Heart right ventricle (tissue), 16 donors: ENCODE measurements around the gene CD40LG. TPM values are rescaled to one million over a fixed set of nuclear protein-coding genes. Genes with fewer than 3 reads are reported as not detected.

Source experiments
- ATAC-seq, 8 donors: fragments of 200-7000 bp; cut with Tn5 transposase; one replicate each; pipeline ENCODE4 v1.9.1; 2020; ENCODE audit warnings: mild to moderate bottlenecking in 8 of 8, moderate library complexity in 8 of 8, moderate number of reproducible peaks in 1 of 8
- DNase-seq, 2 donors: peaks; one replicate each; pipeline ENCODE4 v3.0.0-alpha.2; 2020
- H3K27ac ChIP-seq, 10 donors: fragments of 200-600 bp; sonication (generic) in 2 of 10; one replicate each; pipeline versions ENCODE4 v1.5.0 to v1.8.0; 2020 to 2022; ENCODE audit warnings: mild to moderate bottlenecking in 3 of 10
- H3K27me3 ChIP-seq, 7 donors: fragments of 200-600 bp; one replicate each; pipeline ENCODE4 v1.8.0; 2021 to 2022; ENCODE audit warnings: mild to moderate bottlenecking in 2 of 7
- H3K36me3 ChIP-seq, 9 donors: fragments of 200-600 bp; sonication (generic) in 1 of 9; one replicate each; pipeline versions ENCODE4 v1.5.0 to v1.8.0; 2020 to 2022; ENCODE audit warnings: mild to moderate bottlenecking in 2 of 9
- H3K4me1 ChIP-seq, 9 donors: fragments of 200-600 bp; sonication (generic) in 1 of 9; one replicate each; pipeline versions ENCODE4 v1.5.0 to v1.8.0; 2020 to 2022; ENCODE audit warnings: mild to moderate bottlenecking in 4 of 9
- H3K4me3 ChIP-seq, 10 donors: fragments of 200-600 bp; sonication (generic) in 2 of 10; one replicate each; pipeline versions ENCODE4 v1.5.0 to v1.8.0; 2020 to 2022; ENCODE audit warnings: mild to moderate bottlenecking in 7 of 10, moderate library complexity in 2 of 10
- H3K9me3 ChIP-seq, 11 donors: fragments of 200-600 bp in 10 of 11; sonication (generic) in 2 of 11; one replicate each; pipeline versions ENCODE4 v1.5.0 to v1.8.0; 2013 to 2022; ENCODE audit warnings: mild to moderate bottlenecking in 2 of 11, control low read depth in 1 of 11, moderate library complexity in 1 of 11
- WGBS, 2 donors: extraction: QIAGEN DNeasy Blood & Tissue Kit; methylation state at CpG; one replicate each; pipeline ENCODE4 v1.1.7; 2013; ENCODE audit warnings: inconsistent platforms in 1 of 2; 5-methylcytosine and 5-hydroxymethylcytosine counted together
- intact Hi-C, 10 donors: fragments of 100-400 bp; cut with DNase I; formaldehyde crosslinking; loops; one replicate each; pipeline versions ENCODE4 v1.11.1 to v1.14.2; 2022
- polyA plus RNA-seq, 2 donors: library from polyadenylated mRNA; stranded (reverse); fragments of 200-250 nt; gene quantifications; one replicate each; pipeline ENCODE4 v1.2.3, GENCODE V29; 2013
- total RNA-seq, 10 donors: library from RNA; stranded (reverse); fragmentation: NEBNext Ultra II Directional in 3 of 10; extraction: Animal tissue kit (Norgen Biotek cat#: 25700) in 3 of 10; gene quantifications; one replicate each; pipeline versions ENCODE4 v1.2.1 to v1.2.4, GENCODE V29; 2021 to 2023
- TF ChIP-seq, protein P1 (sequence below), 9 donors: fragments of 200-600 bp; sonication (generic) in 2 of 9; IDR thresholded peaks; one replicate each; pipeline versions ENCODE4 v1.5.0 to v1.8.0; 2021 to 2022; ENCODE audit warnings: antibody characterized with exemption in 9 of 9, mild to moderate bottlenecking in 5 of 9, moderate library complexity in 1 of 9
- donor health status: Arrhythmogenic right ventricular cardiomyopathy.
- donor health status: ischemic (EF 13 %, LVEDD 7.1; RV severe dilation, severe dysfunction).
- donor health status: healthy with polysubstance abuse.
- donor health status: DM: no; HTN: yes; CAD: no.
- donor health status: DM: no; HTN: no; CAD: no.
- donor health status: ischemic (EF 25% LVEDD 6.9; RV normal size, moderate dysfunction).
- donor health status: ischemic (EF 25% LVEDD 5.7; RV mildly dilated, moderate dysfunction).
- donor health status: healthy.
- donor health status: DM: yes; HTN: yes; CAD: no.
- donor health status: Ischemic cardiomyopathy.
- donor health status: ischemic (EF 35%, LVEDD 5.7; RV mildly dilated, moderate dysfunction).
- donor health status: nonischemic (EF 11% LVEDD 7.7; RV severe dilation, severe dysfunction).
- donor health status: DM: yes; HTN: yes; CAD: no.
- donor health status: PGD.
- donor health status: ischemic (EF 29% LVEDD 5.4; RV normal size, mild dysfunction).
- donor health status: nonischemic (EF 23%, LVEDD 6.1; RV moderate dilation, normal function).

The CD40LG gene
- total and polyA plus RNA-seq, 12 donors: 0.06 to 0.67 (median 0.24) TPM; not detected in 7

DNA sequence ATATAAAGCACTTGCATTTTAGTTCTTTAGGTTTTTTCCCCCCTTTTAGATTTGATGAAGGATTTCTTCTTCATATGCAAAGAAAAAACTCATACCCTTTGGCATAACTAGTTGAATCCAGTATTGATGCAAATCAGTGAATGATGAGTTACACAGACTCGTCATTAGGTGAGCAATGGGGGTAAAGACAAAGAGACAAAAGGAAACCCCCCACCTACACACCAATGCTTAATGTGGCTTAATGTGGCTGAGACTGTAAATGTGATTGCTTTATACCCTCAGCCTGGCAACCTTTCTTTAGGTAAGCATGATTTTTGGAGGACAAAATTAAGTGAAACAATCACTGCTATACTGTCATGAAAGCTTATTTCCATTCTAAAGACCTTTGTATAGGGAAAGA lies 39.5 kb downstream of the CD40LG start:
- Histone ChIP-seq H3K4me3 (no peak overlapping the region), H3K27ac (no peak overlapping the region), H3K27me3 (peaks cover 0 to 35% (median 0%) of the 10 kb centered on the region in 7 donors), H3K4me1 (no peaks in the 10 kb centered on the region), H3K9me3 (no peaks in the 10 kb centered on the region), H3K36me3 (peaks cover 0 to 76% (median under 1%) of the 10 kb centered on the region in 9 donors)
- DNase-seq (no peak), ATAC-seq (no peak)
- 77 to 90% methylated on average over 1 of the region's 1 CpG for WGBS, 2 donors
- TF ChIP-seq, protein P1, sequence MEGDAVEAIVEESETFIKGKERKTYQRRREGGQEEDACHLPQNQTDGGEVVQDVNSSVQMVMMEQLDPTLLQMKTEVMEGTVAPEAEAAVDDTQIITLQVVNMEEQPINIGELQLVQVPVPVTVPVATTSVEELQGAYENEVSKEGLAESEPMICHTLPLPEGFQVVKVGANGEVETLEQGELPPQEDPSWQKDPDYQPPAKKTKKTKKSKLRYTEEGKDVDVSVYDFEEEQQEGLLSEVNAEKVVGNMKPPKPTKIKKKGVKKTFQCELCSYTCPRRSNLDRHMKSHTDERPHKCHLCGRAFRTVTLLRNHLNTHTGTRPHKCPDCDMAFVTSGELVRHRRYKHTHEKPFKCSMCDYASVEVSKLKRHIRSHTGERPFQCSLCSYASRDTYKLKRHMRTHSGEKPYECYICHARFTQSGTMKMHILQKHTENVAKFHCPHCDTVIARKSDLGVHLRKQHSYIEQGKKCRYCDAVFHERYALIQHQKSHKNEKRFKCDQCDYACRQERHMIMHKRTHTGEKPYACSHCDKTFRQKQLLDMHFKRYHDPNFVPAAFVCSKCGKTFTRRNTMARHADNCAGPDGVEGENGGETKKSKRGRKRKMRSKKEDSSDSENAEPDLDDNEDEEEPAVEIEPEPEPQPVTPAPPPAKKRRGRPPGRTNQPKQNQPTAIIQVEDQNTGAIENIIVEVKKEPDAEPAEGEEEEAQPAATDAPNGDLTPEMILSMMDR (IDR thresholded peaks at IDR 0.05): no peak
- intact Hi-C loops: no loop called here

DNA sequence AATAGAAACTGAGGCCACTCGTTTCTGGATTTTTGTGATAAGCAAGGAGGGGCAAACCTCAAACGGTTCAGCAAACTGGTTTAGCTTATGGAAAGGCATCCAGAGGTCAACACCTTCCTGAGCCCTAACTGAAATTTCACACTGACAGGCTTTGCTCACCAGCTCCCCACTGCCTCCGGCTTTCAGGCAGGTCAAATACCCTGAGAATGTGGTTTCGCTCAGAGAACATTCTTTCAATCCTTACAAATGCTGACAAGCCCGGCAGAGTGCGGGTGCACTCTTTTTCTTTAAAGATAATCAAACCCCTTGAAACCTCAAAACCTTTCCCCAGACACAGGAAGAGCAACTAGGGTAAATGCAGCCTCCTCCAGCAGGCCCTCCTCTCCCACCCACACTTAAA lies 41.5 kb downstream of the CD40LG start:
- peaks cover 0 to 35% (median 0%) of the 10 kb centered on the region in 7 donors for H3K27me3 ChIP-seq
- no peaks in the 10 kb centered on the region for H3K9me3 ChIP-seq
- 47 to 59% methylated on average over 6 of the region's 6 CpGs for WGBS, 2 donors
- intact Hi-C loops: no loop called here
- no peaks in the 10 kb centered on the region for H3K4me1 ChIP-seq
- TF ChIP-seq, protein P1 (IDR thresholded peaks at IDR 0.05): no peak
- peaks cover 0 to 56% (median 0%) of the 10 kb centered on the region in 9 donors for H3K36me3 ChIP-seq
- H3K4me3 ChIP-seq: no peak overlapping the region
- no peak for DNase-seq
- no peak for ATAC-seq
- no peak overlapping the region for H3K27ac ChIP-seq

DNA sequence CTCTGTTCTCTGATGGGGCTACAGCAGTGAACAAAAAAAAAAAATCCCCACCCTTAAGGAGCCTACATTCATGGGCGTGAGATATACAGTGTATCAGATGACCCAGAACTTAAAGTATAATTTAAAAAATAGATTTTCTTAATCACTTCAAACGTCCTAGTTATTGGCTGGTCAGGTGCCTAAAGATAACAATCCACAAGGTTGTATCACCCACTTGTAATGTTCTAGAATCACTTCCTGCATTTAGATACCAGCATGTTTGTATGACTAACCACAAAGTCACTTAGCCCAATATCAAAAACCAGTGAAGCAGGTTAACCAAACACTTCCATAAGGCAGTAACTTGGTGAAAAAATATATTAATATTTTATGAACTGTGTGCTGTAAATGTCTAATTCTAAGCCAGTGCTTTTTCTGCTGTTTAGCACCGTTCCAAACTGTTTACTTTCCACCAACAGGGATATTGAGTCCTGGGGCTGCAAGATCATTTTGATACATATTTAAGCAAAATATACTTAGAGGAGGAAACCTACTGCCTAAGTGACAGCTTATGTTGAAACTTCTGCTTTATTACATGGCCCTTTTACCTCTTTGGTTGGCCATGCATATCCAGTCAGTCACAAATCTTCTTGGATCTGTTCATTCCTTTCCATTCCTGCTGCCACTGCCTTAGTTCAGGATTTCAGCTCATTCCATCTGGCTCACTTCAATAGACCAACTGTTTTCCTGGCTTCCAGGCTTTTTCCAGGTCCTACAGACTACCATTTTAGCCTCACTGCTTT lies 43.3 kb downstream of the CD40LG start:
- ATAC-seq (no peak), DNase-seq (no peak)
- H3K9me3 ChIP-seq: no peaks in the 10 kb centered on the region
- H3K27ac ChIP-seq: no peak overlapping the region
- H3K36me3 ChIP-seq: peaks cover 0 to 47% (median 0%) of the 10 kb centered on the region in 9 donors
- intact Hi-C loops: loop anchor here in 1 of 10 donors (10.0 kb wide), 1 partner anchor 86 kb away; no protein-coding TSS in a partner anchor
- H3K4me3 ChIP-seq: no peak overlapping the region
- TF ChIP-seq, protein P1 (IDR thresholded peaks at IDR 0.05): no peak
- 73% methylated on average over 3 of the region's 3 CpGs for WGBS, 2 donors
- H3K27me3 ChIP-seq: peaks cover 0 to 31% (median 0%) of the 10 kb centered on the region in 7 donors
- no peaks in the 10 kb centered on the region for H3K4me1 ChIP-seq

DNA sequence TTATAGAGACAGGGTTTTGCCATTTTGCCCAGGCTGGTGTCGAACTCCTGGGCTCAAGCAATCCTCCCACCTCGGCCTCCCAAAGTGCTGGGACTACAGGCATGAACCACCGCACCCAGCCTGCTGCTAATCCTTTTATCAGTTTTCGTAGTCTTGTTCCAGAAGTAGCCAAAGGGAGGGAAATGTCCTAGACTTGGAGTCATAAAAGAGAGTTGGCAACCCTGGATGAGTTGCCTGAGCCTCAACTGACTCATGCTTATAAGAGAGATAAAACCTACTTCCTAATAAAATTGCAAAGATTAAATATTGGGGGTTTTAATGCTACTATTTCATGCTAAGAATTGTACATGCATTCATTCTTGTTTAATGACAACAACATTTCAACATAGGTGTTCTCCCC lies 44.3 kb downstream of the CD40LG start:
- TF ChIP-seq, protein P1 (IDR thresholded peaks at IDR 0.05): no peak
- ATAC-seq (no peak), DNase-seq (no peak)
- intact Hi-C loops: loop anchor here in 1 of 10 donors (10.0 kb wide), 1 partner anchor 87 kb away; no protein-coding TSS in a partner anchor
- H3K36me3 ChIP-seq: peaks cover 0 to 43% (median 0%) of the 10 kb centered on the region in 9 donors
- no peak overlapping the region for H3K4me3 ChIP-seq
- H3K4me1 ChIP-seq: no peaks in the 10 kb centered on the region
- no peaks in the 10 kb centered on the region for H3K9me3 ChIP-seq
- H3K27me3 ChIP-seq: peaks cover 0 to 31% (median 0%) of the 10 kb centered on the region in 7 donors
- WGBS, 2 donors: 95 to 96% methylated on average over 4 of the region's 4 CpGs
- no peak overlapping the region for H3K27ac ChIP-seq
